Measurements from ENCODE around the gene IP6K3.

IP6K3 gene

DNA sequence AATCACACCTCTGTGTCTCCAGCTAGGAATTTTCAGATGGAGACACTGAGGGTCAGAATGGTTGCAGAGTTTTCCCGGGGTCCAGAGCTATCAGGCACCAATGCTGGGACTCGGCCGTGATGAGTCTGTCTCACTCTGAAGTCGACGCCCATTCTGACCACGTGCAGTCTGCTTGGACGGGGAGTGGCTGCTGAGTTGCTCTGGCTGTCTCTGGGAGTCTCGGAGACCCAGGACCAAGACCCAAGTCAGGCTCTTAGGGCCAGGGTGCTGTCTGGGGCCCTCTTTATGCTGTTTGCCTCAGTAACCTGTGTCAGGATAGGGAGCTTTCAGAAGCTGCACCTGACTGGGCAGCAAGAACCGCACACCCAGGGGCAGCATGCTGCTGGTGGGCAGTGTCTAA lies 4.6 kb downstream of the IP6K3 start:
- no peak for DNase-seq (ENCODE audit: extremely low read depth, insufficient read length)
- H3K4me3 ChIP-seq (replicated peaks; ENCODE audit: low read depth, low read length) = no peak overlapping the region
- H3K36me3 ChIP-seq (ENCODE audit: control insufficient read depth, insufficient read depth, low read length) = no peaks in the 10 kb centered on the region
- TF ChIP-seq, protein P1, sequence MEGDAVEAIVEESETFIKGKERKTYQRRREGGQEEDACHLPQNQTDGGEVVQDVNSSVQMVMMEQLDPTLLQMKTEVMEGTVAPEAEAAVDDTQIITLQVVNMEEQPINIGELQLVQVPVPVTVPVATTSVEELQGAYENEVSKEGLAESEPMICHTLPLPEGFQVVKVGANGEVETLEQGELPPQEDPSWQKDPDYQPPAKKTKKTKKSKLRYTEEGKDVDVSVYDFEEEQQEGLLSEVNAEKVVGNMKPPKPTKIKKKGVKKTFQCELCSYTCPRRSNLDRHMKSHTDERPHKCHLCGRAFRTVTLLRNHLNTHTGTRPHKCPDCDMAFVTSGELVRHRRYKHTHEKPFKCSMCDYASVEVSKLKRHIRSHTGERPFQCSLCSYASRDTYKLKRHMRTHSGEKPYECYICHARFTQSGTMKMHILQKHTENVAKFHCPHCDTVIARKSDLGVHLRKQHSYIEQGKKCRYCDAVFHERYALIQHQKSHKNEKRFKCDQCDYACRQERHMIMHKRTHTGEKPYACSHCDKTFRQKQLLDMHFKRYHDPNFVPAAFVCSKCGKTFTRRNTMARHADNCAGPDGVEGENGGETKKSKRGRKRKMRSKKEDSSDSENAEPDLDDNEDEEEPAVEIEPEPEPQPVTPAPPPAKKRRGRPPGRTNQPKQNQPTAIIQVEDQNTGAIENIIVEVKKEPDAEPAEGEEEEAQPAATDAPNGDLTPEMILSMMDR (IDR thresholded peaks at IDR 0.05; ENCODE audit: insufficient read depth, low read length, poor library complexity, severe bottlenecking) = no peak
- no peaks in the 10 kb centered on the region for H3K27me3 ChIP-seq (replicated peaks; ENCODE audit: control insufficient read depth, insufficient read depth, low read length)

DNA sequence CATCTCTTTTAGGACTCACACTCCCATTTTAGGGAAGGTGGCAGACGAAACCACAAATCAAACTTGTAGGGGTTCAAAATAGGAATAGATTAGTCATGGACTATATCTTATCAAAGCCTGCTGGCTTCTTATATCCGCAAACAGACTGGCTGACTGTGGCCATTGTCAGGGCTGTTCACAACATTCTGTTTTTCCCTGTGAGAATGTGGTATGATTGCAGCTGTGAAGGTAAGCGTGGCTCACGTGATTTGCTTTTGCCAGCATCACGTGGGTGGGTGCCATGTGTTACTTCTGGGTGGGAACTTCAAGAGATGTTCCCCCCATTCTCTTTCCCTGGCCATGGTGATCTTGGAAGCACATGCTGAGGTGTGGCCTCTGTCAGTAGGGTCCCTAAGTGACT lies 5.9 kb downstream of the IP6K3 start:
- Histone ChIP-seq H3K4me3 (replicated peaks; ENCODE audit: low read depth, low read length) (no peak overlapping the region), H3K36me3 (ENCODE audit: control insufficient read depth, insufficient read depth, low read length) (no peaks in the 10 kb centered on the region), H3K27me3 (replicated peaks; ENCODE audit: control insufficient read depth, insufficient read depth, low read length) (no peaks in the 10 kb centered on the region)
- TF ChIP-seq, protein P1 (IDR thresholded peaks at IDR 0.05; ENCODE audit: insufficient read depth, low read length, poor library complexity, severe bottlenecking) = no peak
- DNase-seq (ENCODE audit: extremely low read depth, insufficient read length) = no peak

DNA sequence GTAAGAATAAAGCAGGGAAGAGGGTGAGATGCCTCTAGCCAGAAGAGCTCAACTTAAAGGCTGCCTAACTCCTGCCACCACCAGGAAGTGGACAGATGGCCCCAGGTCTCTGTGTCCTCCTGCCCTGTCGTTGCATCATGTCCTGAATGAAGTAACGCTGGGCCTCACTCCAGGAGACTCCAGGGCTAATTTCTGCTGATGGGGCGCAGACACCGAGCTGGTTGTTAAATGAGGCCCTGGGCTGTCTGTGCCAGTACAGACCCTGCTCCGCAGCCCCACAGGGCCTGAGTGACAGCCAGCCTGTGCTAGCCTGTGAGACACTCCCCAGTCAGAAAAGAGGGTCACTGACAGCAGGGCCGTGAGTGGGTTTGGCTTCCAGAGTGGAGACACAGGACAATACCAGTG lies 6.5 kb downstream of the IP6K3 start:
- TF ChIP-seq, protein P1 (IDR thresholded peaks at IDR 0.05; ENCODE audit: insufficient read depth, low read length, poor library complexity, severe bottlenecking) = no peak
- no peak for DNase-seq (ENCODE audit: extremely low read depth, insufficient read length)

DNA sequence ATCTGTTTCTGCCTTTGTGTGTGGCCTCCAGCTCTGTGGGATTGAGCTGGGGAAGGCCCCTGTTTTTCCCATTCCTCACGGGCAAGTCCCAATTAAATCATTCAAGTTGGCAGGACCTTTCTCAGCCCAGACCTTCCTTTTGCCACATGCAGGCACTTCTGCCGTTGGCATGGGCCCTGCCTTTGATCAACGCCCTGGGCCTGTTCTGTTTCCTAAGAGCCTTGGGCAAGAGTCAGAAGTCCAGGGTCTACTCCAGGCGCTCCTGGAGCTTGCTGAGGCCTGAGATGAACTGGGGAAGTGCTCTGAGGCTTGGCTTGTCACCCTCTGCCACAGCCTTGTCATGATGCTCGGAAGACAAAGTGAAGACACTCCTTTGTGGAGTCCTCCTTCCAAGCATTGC lies 7.1 kb downstream of the IP6K3 start:
- H3K4me3 ChIP-seq (replicated peaks; ENCODE audit: low read depth, low read length) = no peak overlapping the region
- H3K27me3 ChIP-seq (replicated peaks; ENCODE audit: control insufficient read depth, insufficient read depth, low read length) = no peaks in the 10 kb centered on the region; the same call in 1 of the 2 replicates
- TF ChIP-seq, protein P1 (IDR thresholded peaks at IDR 0.05; ENCODE audit: insufficient read depth, low read length, poor library complexity, severe bottlenecking) = no peak
- DNase-seq (ENCODE audit: extremely low read depth, insufficient read length) = no peak
- no peaks in the 10 kb centered on the region for H3K36me3 ChIP-seq (ENCODE audit: control insufficient read depth, insufficient read depth, low read length)

More for the DNA sequence above, 6.5 kb downstream of the IP6K3 start:
- Histone ChIP-seq H3K36me3 (ENCODE audit: control insufficient read depth, insufficient read depth, low read length) (no peaks in the 10 kb centered on the region), H3K27me3 (replicated peaks; ENCODE audit: control insufficient read depth, insufficient read depth, low read length) (no peaks in the 10 kb centered on the region; the same call in 1 of the 2 replicates), H3K4me3 (replicated peaks; ENCODE audit: low read depth, low read length) (no peak overlapping the region)

DNA sequence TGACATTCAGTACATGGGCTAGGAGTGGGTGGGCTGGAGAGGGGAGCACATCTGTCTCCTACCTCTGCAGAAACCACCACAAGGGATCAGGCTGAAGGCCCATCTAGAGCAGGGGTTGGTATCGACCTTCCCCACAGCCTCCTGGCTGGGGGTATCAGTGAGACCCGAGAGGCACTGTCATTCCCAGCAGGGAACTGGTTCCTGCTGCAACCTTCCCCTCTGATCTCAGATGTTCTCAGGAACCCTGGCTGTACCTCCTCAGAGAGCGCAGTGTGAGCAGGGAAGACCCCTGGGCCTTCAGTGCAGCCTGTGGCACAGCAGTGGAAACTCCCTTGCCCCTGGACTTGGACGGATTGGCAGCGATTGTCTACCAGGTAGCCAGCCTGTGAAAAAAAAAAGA lies 7.8 kb downstream of the IP6K3 start:
- no peak for DNase-seq (ENCODE audit: extremely low read depth, insufficient read length)
- H3K27me3 ChIP-seq (replicated peaks; ENCODE audit: control insufficient read depth, insufficient read depth, low read length) = no peaks in the 10 kb centered on the region; the same call in 1 of the 2 replicates
- no peak overlapping the region for H3K4me3 ChIP-seq (replicated peaks; ENCODE audit: low read depth, low read length)
- TF ChIP-seq, protein P1 (IDR thresholded peaks at IDR 0.05; ENCODE audit: insufficient read depth, low read length, poor library complexity, severe bottlenecking) = no peak
- no peaks in the 10 kb centered on the region for H3K36me3 ChIP-seq (ENCODE audit: control insufficient read depth, insufficient read depth, low read length)

DNA sequence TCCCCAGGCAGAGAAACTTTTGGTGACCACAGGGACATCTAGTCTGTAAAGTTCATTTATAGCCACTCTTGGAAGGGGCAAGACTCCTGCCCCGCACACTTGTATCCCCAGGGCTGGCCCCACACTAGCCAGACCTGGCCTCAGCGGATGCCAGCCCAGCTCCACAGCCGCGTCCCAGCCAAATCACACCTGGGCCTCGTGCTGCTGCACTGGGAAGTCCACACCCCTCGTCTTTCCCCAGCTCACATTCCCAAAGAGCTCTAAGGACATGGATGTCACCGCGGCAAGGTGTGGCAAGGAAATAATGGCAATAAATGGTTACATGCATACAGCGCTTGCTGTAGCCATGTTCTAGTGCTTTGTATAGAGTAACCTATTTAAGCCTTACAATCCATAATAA lies 8.6 kb downstream of the IP6K3 start:
- H3K4me3 ChIP-seq (replicated peaks; ENCODE audit: low read depth, low read length) = no peak overlapping the region
- DNase-seq (ENCODE audit: extremely low read depth, insufficient read length) = no peak
- no peaks in the 10 kb centered on the region for H3K36me3 ChIP-seq (ENCODE audit: control insufficient read depth, insufficient read depth, low read length)
- no peaks in the 10 kb centered on the region; the same call in 1 of the 2 replicates for H3K27me3 ChIP-seq (replicated peaks; ENCODE audit: control insufficient read depth, insufficient read depth, low read length)
- TF ChIP-seq, protein P1 (IDR thresholded peaks at IDR 0.05; ENCODE audit: insufficient read depth, low read length, poor library complexity, severe bottlenecking) = no peak

All from GM06990 (cell line).